NCI-H774 (cell line): ENCODE results near the gene LNX1.

Experiments
- DNase-seq: peaks from one replicate; lab custom pipeline; 2025; lab: John Stamatoyannopoulos, UW

The LNX1 gene

DNA sequence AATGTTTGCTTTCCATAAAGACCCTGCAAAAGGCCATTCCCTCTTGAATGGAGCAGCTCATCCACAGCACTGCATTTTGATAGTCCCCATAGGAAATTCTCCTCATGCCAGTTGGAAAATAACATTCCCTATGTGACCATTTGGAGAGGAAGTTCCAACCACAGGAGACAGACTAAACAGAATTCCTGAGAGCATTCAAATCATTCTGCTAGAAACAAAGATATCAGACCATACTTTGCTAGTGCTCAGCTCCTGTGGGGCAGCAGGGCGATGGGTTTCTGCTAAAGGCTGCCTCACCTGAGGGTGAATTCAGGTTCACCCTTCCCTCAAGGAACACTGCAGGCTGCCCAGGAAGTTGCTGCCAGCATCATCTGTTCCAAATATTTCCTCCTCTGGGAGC lies 58.8 kb downstream of the LNX1 start:
- no peak for DNase-seq

DNA sequence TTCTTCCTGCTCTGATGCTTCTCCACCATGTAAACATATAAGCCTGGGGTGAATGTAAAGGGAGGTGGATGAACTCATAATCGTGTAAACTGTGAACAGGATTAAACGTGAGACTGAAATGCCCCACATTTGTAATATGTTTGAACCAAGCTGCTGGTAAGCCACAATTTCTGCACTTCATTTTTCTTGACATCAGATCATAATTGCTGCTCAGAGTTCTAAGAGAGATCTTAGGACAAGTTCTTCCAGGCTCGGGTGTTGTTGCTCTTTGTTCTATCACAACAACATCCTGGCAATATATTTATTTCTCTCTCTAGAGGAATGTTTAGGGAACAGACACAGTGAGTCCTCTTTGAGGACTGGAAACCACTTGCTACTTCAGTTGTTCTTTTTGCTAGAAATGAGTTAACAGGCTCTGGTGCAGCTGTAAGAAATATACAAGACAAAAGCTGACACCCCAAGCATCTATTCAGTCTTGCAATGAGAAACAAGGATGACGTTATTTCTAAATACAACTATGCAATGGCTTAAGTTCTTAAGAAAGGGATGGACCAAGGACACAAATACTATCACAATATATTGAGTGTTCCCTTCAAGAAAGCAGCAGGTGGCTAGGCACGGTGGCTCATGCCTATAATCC lies 59.6 kb downstream of the LNX1 start:
- no peak for DNase-seq

- DNase-seq, result no peak
Measured at GRCh38 chr4:53529025-53529424, 62.3 kb downstream of the LNX1 start.

DNA sequence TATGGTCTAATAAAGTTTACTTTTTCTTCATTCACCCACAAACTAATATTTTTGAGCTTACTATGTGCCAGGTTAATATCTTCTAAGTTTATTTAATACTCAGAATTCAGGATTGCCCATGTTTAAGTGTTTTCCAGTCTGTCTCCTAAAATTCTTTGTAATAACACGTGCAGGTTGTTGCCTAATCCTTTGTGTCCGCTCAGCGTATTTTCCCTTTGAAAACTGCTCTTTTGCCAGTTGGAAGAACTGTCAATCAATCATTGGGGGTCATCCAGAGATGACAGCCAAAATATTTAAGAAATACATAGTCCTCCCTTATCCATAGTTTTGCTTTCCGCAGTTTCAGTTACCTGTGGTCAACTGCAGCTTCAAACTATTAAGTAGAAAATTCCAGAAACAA lies 63.4 kb downstream of the LNX1 start:
- DNase-seq, result no peak

DNA sequence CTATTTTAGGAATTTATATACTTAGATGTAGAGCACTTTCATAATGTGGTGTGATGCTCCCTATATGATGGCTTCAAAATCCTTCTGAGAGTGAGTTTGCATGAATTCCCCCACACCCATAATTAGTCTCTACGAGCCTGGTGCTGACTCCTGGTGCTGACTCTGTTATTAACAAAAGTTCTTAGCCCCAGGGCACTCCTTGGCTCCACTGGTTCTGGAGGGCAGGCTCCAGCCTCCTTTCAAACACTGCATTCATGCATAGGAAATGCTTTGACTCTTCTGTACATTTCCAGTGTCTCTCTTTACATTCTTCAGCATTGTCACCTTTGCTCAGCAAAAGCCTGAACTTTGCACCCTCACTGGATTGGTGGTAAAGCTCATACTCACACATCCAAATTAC lies 64.0 kb downstream of the LNX1 start:
- DNase-seq, result no peak

DNA sequence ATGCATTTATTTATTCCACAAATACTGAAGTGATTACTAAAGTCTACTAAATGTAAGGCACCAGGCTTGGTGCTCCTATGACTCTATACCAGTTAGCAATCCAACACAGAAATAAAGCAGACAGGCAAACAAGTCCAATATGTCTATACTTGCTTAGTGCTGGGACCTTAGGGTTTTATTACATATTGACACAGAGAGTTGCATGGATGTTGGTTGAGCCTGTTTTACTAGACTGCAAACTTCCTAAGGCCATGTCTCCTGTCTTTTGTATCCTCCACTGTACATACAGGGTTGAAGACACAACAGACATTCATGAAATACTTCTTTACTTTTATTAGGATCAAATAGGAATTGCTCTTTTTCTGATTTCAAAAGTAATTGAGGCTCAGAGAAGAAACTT lies 69.0 kb downstream of the LNX1 start:
- DNase-seq, result no peak

DNA sequence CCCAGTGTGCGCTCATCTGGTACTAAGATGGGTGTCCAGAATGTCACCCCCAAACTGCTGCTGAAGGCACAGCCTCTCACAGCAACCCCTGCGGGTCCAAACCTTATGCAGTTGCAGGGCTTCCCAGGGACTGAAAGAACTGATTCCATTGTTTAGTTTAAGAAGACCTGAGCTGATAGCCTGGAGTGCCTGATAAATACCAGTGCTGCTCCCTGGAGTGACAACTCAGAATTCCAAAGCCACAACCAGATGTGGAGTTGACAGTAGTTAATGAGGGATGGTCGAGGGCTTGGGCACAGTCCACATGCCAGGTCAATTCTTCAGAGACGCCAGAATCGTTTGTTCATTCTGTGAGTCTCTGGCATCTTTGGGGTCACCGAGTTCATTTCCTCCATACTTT lies 71.2 kb downstream of the LNX1 start:
- no peak for DNase-seq

GRCh38 chr4:53518807-53519206 lies 72.5 kb downstream of the LNX1 start:
- DNase-seq, result no peak

DNA sequence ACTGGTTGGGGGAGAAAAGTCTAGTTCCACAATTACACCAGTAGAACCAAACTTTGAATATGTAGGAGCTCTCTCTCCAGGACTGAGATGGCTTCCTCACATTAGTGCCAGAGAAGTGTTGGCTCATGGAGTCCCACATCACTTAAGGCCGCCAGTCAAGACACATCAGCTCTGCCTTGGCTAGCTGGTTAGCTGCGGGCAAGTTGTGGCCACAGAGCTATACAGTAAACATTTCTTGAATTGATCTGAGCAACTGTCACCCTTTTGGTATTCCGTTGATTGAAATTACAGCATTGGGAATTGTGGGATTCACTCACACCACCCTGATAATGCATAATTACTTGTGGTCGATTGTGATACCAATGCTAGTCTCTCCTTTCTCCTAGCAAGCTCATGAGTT lies 76.2 kb downstream of the LNX1 start:
- no peak for DNase-seq

GRCh38 chr4:53514509-53514908 lies 76.8 kb downstream of the LNX1 start:
- no peak for DNase-seq

- no peak for DNase-seq
Measured at GRCh38 chr4:53512608-53513007, 78.7 kb downstream of the LNX1 start.

DNA sequence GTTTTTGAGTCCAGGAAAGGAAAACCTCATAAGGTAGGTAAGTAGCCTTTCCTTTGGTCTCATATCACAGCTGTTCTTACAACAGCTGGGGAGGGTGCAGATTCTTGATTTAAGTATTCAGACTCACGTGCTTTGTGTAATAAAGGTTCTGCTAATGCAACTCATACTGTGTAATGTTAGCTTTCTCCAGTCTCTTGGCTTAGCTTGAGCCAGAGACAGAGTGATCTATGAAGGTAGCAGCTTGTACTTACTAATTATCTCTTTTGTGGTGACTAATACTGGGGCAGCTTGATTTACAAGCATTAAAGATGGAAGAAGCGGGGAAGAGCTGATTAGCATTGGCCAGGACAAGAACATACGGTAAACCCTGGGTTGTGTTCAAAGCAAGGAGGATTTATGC lies 80.3 kb downstream of the LNX1 start:
- DNase-seq, result no peak

DNA sequence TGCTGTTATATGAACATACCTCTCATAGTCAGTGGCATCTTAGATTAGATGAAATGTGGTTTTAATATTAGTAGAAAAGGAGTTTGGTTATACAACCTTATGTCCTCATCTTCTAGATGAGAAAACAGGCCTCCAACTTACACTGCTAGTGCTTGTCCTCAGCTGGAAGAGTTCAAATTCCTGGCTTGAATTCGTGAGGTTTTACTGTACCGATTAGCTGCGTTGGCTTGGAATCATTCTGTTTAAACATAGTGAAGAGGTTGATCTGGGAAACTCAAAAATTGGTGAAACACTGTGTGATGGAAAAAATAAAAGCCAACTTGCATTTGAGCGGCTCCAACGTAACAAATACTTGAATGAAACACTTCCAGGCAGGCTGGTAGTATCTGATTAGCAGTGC lies 81.0 kb downstream of the LNX1 start:
- DNase-seq, result no peak

GRCh38 chr4:53508446-53508845 lies 82.8 kb downstream of the LNX1 start:
- no peak for DNase-seq

DNA sequence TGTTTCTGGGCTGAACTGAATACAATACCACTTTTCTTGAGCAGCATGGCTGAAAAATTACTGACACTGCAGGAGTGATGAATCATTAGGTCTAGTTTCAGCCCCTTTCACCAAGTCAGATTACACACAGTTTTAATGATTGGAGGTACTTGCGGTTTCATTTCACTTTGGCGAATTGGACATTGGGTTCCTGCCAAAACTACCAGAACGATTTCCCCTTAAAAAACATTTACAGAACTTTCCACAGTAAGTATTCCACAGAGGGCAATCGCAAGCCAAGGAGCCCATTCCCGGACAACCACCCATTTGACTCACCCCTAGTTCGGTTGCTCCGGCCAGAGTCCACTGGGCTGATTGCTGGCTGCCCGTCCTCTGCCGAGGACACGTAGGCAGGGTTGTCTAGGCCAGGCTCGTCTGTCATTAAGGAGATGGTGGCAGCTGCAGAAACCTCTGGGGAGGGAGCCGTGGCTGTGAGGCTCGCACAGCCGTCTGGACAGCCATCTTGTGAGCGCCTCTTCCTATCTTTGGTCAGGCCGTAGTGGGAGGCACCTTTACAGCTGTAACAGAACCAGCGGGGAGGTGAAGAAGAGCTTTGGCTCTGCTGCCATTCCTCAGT lies 83.5 kb downstream of the LNX1 start:
- DNase-seq, result no peak

- DNase-seq, result no peak
Measured at GRCh38 chr4:53507058-53507457, 84.2 kb downstream of the LNX1 start.

DNA sequence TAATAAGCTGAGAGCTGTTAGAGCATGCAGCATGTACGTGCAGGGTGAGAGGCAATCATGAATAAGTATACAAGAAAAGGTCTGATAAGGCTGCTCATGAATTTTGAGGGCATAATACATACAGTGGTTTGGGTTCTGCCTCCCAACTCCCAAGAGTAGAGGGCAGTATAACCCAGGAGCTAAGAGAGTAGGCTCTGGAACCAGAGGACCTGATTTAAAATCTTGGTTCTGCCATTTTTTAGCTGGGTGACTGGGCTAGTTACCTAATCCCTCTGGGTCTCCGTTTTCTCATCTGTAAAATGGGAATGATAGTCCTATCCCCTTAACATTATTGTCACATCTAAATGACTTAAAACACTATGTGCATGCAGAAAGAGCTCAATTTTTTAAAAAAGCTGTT lies 85.3 kb downstream of the LNX1 start:
- no peak for DNase-seq

- no peak for DNase-seq
Measured at GRCh38 chr4:53502094-53502493, 89.2 kb downstream of the LNX1 start.

DNA sequence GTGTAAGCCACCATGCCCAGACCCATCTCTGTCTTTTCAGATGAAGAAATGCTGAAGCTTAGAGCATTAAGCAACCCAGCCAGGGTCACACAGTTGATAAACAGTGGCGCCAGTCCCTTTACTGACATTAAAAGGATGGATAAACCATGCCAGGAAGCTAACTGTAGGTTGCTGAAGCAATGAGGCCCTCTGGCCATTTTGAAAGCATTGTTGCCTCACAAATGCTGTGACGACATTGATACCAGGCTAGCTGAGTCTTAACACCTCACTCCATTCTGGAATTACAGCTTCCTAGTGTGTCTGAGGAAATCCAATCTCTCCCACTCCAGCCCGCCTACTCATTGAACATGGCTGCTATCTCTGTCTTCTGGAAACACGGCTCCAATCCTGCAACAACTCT lies 89.7 kb downstream of the LNX1 start:
- no peak for DNase-seq

- DNase-seq, result no peak
Measured at GRCh38 chr4:53500546-53500945, 90.7 kb downstream of the LNX1 start.

DNA sequence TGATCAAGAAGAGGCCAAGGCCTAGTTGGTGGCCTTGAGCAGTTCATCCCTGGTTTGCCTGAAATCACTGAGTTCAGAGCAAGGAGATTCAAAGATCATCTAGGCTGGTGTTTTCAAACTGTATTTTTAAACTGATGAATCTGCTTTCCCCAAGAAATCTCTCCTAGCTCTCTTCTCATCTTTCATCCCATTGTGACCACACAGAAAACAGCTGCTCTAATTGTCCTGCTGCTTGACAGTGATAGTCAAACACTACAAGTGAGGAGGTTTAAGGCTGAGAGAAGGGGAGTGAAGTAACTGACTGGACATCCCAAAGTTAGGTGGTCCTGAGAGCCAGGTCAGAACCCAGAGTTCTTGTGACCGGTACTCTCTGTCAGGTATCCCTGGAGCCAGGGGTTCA lies 91.5 kb downstream of the LNX1 start:
- no peak for DNase-seq

DNA sequence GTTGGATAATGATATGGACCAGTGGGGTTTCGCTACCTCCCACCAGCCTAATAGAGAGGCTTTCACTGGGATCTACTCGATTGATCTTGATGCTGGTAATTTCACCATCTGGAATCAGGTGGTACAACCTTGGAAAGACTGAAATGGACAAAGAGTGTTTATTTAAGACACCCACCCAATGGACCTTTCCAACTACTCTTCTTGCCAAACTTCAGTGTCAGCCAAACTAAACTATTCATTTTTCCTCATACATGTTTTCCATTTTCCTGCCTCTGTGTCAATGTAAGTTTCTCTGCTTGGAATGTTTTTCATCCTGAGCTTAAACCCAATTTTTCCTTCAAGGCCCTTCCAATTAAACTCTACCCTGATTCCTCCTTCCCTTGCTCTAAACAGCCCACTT lies 92.6 kb downstream of the LNX1 start:
- no peak for DNase-seq

GRCh38 chr4:53497487-53498244 lies 93.6 kb downstream of the LNX1 start:
- no peak for DNase-seq

- no peak for DNase-seq
Measured at GRCh38 chr4:53494851-53495250, 96.4 kb downstream of the LNX1 start.
